ENCODE data around the gene UGT3A1. TPM values are rescaled to one million over a fixed set of nuclear protein-coding genes. Genes with fewer than 3 reads are reported as not detected.
"Not testable (repeated sequence)": the region's sequence is repeated elsewhere in the genome, so short reads cannot be mapped to it uniquely, and the experiment has no call there.

Gene UGT3A1
- total RNA-seq, 2 donors from 2014 or later, result not detected

- no peak overlapping the region for H3K27ac ChIP-seq
- no peaks in the 10 kb centered on the region for H3K36me3 ChIP-seq
- H3K9ac ChIP-seq (ENCODE audit: low read depth in 2 of 2, low read length in 2 of 2), result no peak overlapping the region
- no peak for TF ChIP-seq CTCF (IDR thresholded peaks at IDR 0.05)
- H3K4me3 ChIP-seq, result no peak overlapping the region
- intact Hi-C loops (cut with DNase I), result no loop called here
- H3K9me3 ChIP-seq, result no peaks in the 10 kb centered on the region
- H3K4me1 ChIP-seq, result no peaks in the 10 kb centered on the region
- no peaks in the 10 kb centered on the region for H3K27me3 ChIP-seq
- no peak for DNase-seq
Observed at GRCh38 chr5:36029914-36030313, 38.7 kb upstream of the UGT3A1 start.

- TF ChIP-seq CTCF (IDR thresholded peaks at IDR 0.05), result no peak
- Histone ChIP-seq H3K9me3 (no peaks in the 10 kb centered on the region), H3K4me1 (no peaks in the 10 kb centered on the region), H3K36me3 (no peaks in the 10 kb centered on the region), H3K27me3 (no peaks in the 10 kb centered on the region), H3K4me3 (no peak overlapping the region), H3K9ac (ENCODE audit: low read depth in 2 of 2, low read length in 2 of 2) (no peak overlapping the region), H3K27ac (no peak overlapping the region)
- no peak for DNase-seq
- intact Hi-C loops (cut with DNase I), result no loop called here
Observed at GRCh38 chr5:36028816-36029465, 37.8 kb upstream of the UGT3A1 start.

GRCh38 chr5:36027711-36028110 is 36.5 kb upstream of the UGT3A1 start:
- Histone ChIP-seq H3K9me3 (no peaks in the 10 kb centered on the region), H3K9ac (ENCODE audit: low read depth in 2 of 2, low read length in 2 of 2) (no peak overlapping the region), H3K4me1 (no peaks in the 10 kb centered on the region), H3K27ac (no peak overlapping the region), H3K4me3 (no peak overlapping the region), H3K36me3 (no peaks in the 10 kb centered on the region), H3K27me3 (no peaks in the 10 kb centered on the region)
- no peak for DNase-seq
- no peak for TF ChIP-seq CTCF (IDR thresholded peaks at IDR 0.05)
- intact Hi-C loops (cut with DNase I), result no loop called here

- no peaks in the 10 kb centered on the region for H3K9me3 ChIP-seq
- intact Hi-C loops (cut with DNase I), result no loop called here
- no peaks in the 10 kb centered on the region for H3K27me3 ChIP-seq
- no peak overlapping the region for H3K27ac ChIP-seq
- TF ChIP-seq CTCF (IDR thresholded peaks at IDR 0.05), result no peak
- DNase-seq, result no peak
- no peak overlapping the region for H3K4me3 ChIP-seq
- H3K36me3 ChIP-seq, result no peaks in the 10 kb centered on the region
- no peaks in the 10 kb centered on the region for H3K4me1 ChIP-seq
- H3K9ac ChIP-seq (ENCODE audit: low read depth in 2 of 2, low read length in 2 of 2), result no peak overlapping the region
Observed at GRCh38 chr5:36026706-36027465, 35.7 kb upstream of the UGT3A1 start.

GRCh38 chr5:36022246-36022645 is 31.1 kb upstream of the UGT3A1 start:
- H3K4me1 ChIP-seq; H3K27ac ChIP-seq; H3K9ac ChIP-seq (ENCODE audit: low read depth in 2 of 2, low read length in 2 of 2); H3K27me3 ChIP-seq; intact Hi-C loops (cut with DNase I); H3K4me3 ChIP-seq; H3K9me3 ChIP-seq; DNase-seq; H3K36me3 ChIP-seq: not testable (repeated sequence)

DNA sequence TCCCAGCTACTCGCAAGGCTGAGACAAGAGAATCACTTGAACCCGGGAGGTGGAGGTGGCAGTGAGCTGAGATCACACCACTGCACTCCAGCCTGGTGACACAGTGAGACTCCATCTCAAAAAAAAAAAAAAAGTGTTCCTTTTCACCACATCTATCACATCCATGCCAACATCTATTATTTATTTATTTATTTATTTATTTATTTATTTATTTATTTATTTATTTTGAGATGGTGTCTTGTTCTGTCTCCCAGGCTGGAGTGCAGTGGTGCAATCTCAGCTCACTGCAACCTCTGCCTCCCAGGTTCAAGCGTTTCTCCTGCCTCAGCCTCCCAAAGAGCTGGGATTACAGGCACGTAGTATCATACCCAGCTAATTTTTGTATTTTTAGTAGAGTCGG is 28.4 kb upstream of the UGT3A1 start:
- intact Hi-C loops (cut with DNase I); H3K27ac ChIP-seq; DNase-seq; H3K9me3 ChIP-seq; H3K27me3 ChIP-seq; H3K4me3 ChIP-seq; H3K36me3 ChIP-seq; H3K4me1 ChIP-seq; H3K9ac ChIP-seq (ENCODE audit: low read depth in 2 of 2, low read length in 2 of 2): not testable (repeated sequence)

All from colonic mucosa (tissue), 4 donors.